AG08396 (cell line): ENCODE measurements around the gene HACL1.
"Not testable (repeated sequence)": the region's sequence is repeated elsewhere in the genome, so short reads cannot be mapped to it uniquely, and the experiment has no call there.

Experiments
- DNase-seq: peaks from one replicate; pipeline ENCODE4 v3.0.0; 2012; ENCODE audit warnings: low spot score, mixed read lengths

The HACL1 gene

GRCh38 chr3:15629860-15630597 lies 28.7 kb upstream of the HACL1 start:
- DNase-seq: peak; percentile 70

DNA sequence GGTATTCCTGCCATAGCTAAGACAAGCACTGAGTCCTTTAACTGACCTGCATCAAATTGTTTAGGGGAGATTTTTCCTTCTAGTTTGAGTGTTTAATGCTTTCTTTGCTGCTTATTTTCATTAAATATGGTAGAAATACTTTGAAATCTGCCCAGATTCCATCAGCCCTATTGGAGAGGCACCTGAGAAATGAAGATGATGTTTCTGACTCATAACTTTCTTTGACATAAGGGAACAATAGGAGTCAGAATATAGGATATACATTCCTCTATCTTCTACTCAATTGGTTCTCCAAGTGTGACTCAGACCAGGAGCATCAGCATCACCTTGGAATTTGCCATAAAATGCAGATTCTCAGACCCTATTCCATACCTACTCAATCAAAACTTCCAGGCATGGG lies 27.6 kb upstream of the HACL1 start:
- DNase-seq: no peak

DNA sequence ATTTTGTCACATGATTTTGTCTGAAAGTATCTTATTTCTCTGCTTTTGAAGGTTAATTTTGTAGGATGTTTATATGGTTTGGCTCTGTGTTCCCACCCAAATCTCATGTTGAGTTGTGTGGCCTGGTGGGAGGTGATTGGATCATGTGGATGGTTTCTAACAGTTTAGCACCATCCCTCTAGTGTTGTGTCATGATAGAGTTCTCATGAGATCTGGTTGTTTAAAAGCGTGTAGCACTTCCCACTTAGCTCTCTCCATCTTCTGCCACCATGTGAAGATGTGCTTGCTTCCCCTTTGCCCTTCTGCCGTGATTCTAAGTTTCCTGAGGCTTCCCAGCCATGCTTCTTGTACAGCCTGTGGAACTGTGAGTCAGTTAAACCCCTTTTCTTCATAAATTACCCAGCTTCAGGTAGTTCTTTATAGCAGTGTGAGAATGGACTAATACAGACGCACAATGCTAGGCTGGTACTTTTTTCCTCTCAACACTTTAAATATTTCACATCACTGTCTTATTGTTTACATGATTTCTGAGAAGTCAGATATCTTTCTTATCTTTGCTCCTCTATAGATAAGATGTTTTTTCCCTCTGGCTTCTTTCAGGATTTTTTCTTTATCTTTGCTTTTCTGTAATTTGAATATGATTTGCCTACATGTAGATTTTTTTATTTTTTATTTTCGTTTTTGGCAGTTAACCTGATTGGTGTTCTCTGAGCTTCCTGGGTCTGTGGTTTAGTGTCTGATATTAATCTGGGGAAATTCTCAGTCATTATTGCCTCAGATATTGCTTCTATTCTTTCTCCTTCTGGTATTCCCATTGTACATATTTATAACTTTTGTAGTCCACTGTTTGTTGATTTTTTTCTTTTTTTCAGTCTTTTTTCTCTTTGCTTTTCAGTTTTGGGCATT lies 22.4 kb upstream of the HACL1 start:
- no peak for DNase-seq

GRCh38 chr3:15619659-15620464 lies 18.5 kb upstream of the HACL1 start:
- DNase-seq: not testable (repeated sequence)

DNA sequence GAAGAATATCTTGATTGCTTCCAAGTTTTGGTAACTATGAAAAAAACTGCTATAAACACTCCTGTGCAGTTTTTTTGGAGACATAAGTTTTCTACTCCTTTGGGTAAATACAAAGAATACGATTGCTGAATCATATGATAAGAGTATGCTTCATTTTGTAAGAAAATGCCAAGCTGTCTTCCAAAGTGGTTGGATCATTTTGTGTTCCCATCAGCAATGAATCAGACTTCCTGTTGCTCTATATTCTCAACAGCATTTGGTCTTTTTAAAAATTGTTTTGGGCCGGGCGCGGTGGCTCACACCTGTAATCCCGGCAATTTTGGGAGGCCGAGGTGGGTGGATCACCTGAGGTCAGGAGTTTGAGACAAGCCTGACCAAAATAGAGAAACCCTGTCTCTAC lies 14.7 kb upstream of the HACL1 start:
- no peak for DNase-seq

GRCh38 chr3:15614958-15615357 lies 13.6 kb upstream of the HACL1 start:
- no peak for DNase-seq

GRCh38 chr3:15612001-15612400 lies 10.6 kb upstream of the HACL1 start:
- DNase-seq: no peak

DNA sequence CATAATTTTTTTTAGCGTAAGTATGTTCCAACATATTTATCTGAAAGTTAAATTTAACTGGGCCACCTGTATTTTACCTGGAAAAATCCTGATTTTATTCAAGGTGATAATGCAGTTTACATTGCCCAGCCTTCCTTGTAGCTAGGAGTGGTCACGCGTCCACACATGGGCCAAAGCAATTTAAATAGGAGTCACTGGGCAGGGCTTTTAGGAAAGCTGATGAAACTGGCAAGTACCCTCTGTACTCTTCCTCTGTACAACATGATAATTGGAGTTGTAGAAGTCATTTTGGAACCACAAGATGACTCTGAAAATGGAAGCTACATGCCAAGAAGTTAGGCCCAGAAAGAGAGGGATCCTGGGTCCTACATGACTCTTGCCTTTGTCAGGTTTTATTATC lies 9.6 kb upstream of the HACL1 start:
- DNase-seq: no peak

DNA sequence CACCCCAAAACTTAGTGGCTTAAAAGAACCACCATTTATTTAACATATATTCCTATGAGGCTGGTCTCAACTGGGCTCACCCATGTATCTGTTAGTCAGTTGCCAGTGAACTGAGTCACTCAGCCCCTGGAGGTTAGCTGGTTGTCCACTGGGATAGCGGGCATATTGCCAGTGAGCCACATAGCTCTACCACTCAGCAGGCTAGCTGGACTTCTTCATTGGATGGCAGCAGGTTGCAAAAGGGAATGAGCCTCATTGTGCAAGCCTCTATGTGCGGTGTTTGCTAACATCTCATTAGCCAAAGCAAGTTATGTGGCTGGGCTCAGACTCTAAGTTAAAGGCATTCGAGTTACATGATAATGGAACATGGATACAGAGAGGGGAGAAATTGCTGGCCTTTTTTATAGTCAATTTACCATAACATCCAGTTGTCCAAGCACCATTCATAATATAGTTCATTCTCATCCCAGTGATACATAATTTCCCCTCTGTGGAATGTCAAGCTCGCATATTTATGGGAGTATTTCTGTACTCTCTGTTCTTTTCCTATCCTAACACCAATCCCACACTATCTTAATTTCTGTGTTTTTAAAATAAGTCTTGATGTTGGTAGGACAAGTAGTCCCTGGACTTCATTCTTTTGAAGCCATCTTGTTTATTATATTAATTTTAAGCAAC lies 8.9 kb upstream of the HACL1 start:
- DNase-seq: peak; percentile 64

- DNase-seq: no peak
Measured at GRCh38 chr3:15606434-15606891, 5.1 kb upstream of the HACL1 start.

DNA sequence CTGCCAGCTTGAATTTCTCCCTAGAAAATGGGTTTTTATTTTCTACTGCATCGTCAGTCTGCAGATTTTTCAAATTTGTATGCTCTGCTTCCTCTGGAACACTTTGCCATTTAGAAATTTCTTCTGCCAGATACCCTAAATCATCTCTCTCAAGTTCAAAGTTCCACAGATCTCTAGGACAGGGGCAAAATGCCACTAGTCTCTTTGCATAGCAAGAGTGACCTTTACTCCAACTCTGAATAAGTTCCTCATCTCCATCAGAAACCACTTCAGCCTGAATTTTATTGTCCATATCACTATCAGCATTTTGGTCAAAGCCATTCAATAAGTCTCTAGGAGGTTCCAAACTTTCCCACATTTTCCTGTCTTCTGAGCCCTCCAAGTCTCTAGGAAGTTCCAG lies 3.2 kb upstream of the HACL1 start:
- DNase-seq: not testable (repeated sequence)

GRCh38 chr3:15602816-15603215 lies 1.4 kb upstream of the HACL1 start:
- DNase-seq: not testable (repeated sequence)

- DNase-seq: no peak
Measured at GRCh38 chr3:15602146-15602536, 772 bp upstream of the HACL1 start.

DNA sequence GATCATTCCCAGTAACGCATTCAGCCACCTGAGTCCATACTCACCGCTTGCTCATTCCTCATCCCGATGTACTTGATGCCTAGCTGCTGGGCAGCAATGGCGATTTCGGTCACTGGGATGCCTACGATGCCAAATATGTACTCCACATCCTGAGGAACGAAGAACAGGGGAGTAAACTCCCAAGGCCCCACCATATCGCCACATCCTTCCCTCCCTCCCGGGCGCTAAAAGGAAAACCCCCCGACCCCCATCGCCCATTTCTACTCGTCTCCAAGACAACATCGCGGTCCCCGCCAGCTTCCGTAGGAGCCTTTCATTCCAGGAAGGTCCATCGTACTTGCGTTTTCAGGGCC lies 347 bp downstream of the HACL1 start:
- no peak for DNase-seq

DNA sequence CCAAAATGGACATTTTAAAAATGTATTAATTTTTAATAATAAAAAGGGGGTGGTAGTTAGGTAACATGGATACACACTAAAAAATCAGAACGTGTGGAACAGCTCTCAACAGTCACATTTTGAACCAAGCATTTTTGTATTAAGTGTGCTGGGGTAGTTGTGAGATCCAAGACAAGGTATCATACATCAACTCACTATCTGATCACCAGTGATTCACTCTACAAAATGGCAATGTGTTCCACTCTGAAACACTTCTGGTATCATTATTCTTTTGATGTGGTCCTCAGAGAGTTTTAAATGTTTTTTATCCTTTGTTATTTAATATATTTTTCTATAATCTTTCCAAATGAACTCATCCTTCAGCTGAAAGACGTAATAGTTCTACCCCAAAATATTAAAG lies 5.4 kb downstream of the HACL1 start:
- DNase-seq: no peak

GRCh38 chr3:15592968-15593367 lies 8.4 kb downstream of the HACL1 start:
- DNase-seq: no peak

DNA sequence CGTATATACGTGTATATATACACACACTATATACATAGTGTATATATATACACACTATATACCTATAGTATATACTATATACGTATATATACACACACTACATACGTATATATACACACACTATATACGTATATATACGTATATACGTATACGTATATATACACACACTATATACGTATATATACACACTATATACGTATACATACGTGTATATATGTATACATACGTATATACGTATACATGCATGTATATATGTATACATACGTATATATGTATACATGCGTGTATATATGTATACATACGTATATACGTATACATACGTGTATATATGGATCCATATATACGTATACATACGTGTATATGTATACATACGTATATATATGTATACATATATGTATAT lies 9.4 kb downstream of the HACL1 start:
- no peak for DNase-seq

DNA sequence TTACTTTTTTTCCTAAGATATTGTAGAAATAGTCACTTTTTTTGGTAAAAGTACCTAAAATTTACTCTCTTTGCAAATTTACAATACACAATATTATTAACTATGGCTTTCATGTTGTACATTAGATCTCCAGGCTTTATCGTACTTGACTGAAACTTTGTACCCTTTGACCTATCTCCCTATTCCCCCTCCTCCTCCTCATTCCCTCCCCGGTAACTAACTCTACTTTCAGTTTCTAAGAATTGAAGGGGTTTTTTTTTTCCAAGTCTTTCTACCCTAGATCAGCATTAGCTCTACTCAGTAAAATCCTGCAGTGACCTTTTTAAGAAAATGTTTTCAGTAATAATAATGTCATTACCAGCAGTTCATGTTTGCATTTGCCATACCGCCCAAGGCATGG lies 10.1 kb downstream of the HACL1 start:
- DNase-seq: no peak

- no peak for DNase-seq
Measured at GRCh38 chr3:15585111-15585845, 16.1 kb downstream of the HACL1 start.

GRCh38 chr3:15581471-15582394 lies 19.6 kb downstream of the HACL1 start:
- DNase-seq: no peak
